Measurements from ENCODE around the gene ADD2. TPM values are rescaled to one million over a fixed set of nuclear protein-coding genes. Genes with fewer than 3 reads are reported as not detected.

Gene ADD2
- total and polyA plus RNA-seq, 4 donors, result 0.08 to 156 (median 0.16) TPM; not detected in 1

- no peak overlapping the region for H3K27ac ChIP-seq (ENCODE audit: low read depth in 1 of 2, low read length in 2 of 2)
- no peaks in the 10 kb centered on the region for H3K9me3 ChIP-seq (ENCODE audit: control insufficient read depth in 4 of 4, low read length in 3 of 4)
- H3K4me1 ChIP-seq (ENCODE audit: control insufficient read depth in 4 of 4, insufficient read depth in 4 of 4, low read length in 3 of 4), result no peaks in the 10 kb centered on the region
- WGBS, result 78% methylated on average over 9 of the region's 9 CpGs
- DNase-seq (ENCODE audit: low spot score), result peak; percentile 26
- TF ChIP-seq RXRA (IDR thresholded peaks at IDR 0.05) (no peak), MAX (IDR thresholded peaks at IDR 0.05) (no peak), FOXA1 (IDR thresholded peaks at IDR 0.05) (no peak)
- no peaks in the 10 kb centered on the region for H3K27me3 ChIP-seq (ENCODE audit: control insufficient read depth in 4 of 4, insufficient read depth in 4 of 4, low read length in 3 of 4)
- H3K9ac ChIP-seq (ENCODE audit: low read depth in 1 of 2, low read length in 2 of 2), result no peak overlapping the region
- H3K36me3 ChIP-seq (ENCODE audit: control insufficient read depth in 4 of 4, insufficient read depth in 3 of 4, low read depth in 1 of 4, low read length in 3 of 4), result no peaks in the 10 kb centered on the region
- no peak overlapping the region for H3K4me3 ChIP-seq (ENCODE audit: low read depth in 1 of 3, low read length in 3 of 3)
Measured at GRCh38 chr2:70703900-70704549, 64.0 kb downstream of the ADD2 start.

- WGBS, result 89% methylated on average over 8 of the region's 8 CpGs
- H3K9me3 ChIP-seq (ENCODE audit: control insufficient read depth in 4 of 4, low read length in 3 of 4), result no peaks in the 10 kb centered on the region
- DNase-seq (ENCODE audit: low spot score), result peak; percentile 24
- H3K9ac ChIP-seq (ENCODE audit: low read depth in 1 of 2, low read length in 2 of 2), result no peak overlapping the region
- no peak overlapping the region for H3K4me3 ChIP-seq (ENCODE audit: low read depth in 1 of 3, low read length in 3 of 3)
- no peak for TF ChIP-seq FOXA2 (IDR thresholded peaks at IDR 0.05)
- no peak for TF ChIP-seq EGR1 (IDR thresholded peaks at IDR 0.05; ENCODE audit: low read depth in 2 of 2)
- no peak for TF ChIP-seq GABPA (IDR thresholded peaks at IDR 0.05 in 1 of 2, conservative IDR thresholded peaks at IDR 0.05 in 1 of 2)
- no peak for TF ChIP-seq SP1 (IDR thresholded peaks at IDR 0.05)
- no peak for TF ChIP-seq NR2F2 (IDR thresholded peaks at IDR 0.05)
- no peak for TF ChIP-seq TAF1 (conservative IDR thresholded peaks at IDR 0.05)
- TF ChIP-seq HNF4A (conservative IDR thresholded peaks at IDR 0.05), result no peak
- TF ChIP-seq JUND (IDR thresholded peaks at IDR 0.05), result no peak
- TF ChIP-seq YY1 (IDR thresholded peaks at IDR 0.05), result no peak
- TF ChIP-seq RXRA (IDR thresholded peaks at IDR 0.05), result no peak
- TF ChIP-seq RAD21 (IDR thresholded peaks at IDR 0.05), result no peak
- TF ChIP-seq REST (IDR thresholded peaks at IDR 0.05), result no peak
- no peak for TF ChIP-seq ATF3 (IDR thresholded peaks at IDR 0.05)
- TF ChIP-seq CTCF (IDR thresholded peaks at IDR 0.05; ENCODE audit: low read depth, low read length, missing input control), result no peak
- TF ChIP-seq ZBTB33 (IDR thresholded peaks at IDR 0.05), result no peak
- no peak for TF ChIP-seq FOXA1 (IDR thresholded peaks at IDR 0.05)
- no peaks in the 10 kb centered on the region for H3K36me3 ChIP-seq (ENCODE audit: control insufficient read depth in 4 of 4, insufficient read depth in 3 of 4, low read depth in 1 of 4, low read length in 3 of 4)
- H3K4me1 ChIP-seq (ENCODE audit: control insufficient read depth in 4 of 4, insufficient read depth in 4 of 4, low read length in 3 of 4), result no peaks in the 10 kb centered on the region
- no peak overlapping the region for H3K27ac ChIP-seq (ENCODE audit: low read depth in 1 of 2, low read length in 2 of 2)
- H3K27me3 ChIP-seq (ENCODE audit: control insufficient read depth in 4 of 4, insufficient read depth in 4 of 4, low read length in 3 of 4), result no peaks in the 10 kb centered on the region
Measured at GRCh38 chr2:70702711-70703395, 65.1 kb downstream of the ADD2 start.

Data from liver (tissue), 9 donors.